Measurements from ENCODE around the gene MYRIP. TPM values are rescaled to one million over a fixed set of nuclear protein-coding genes. Genes with fewer than 3 reads are reported as not detected.

The MYRIP gene
- total RNA-seq, 1 experiment from 2014 or later = 0.44 TPM

DNA sequence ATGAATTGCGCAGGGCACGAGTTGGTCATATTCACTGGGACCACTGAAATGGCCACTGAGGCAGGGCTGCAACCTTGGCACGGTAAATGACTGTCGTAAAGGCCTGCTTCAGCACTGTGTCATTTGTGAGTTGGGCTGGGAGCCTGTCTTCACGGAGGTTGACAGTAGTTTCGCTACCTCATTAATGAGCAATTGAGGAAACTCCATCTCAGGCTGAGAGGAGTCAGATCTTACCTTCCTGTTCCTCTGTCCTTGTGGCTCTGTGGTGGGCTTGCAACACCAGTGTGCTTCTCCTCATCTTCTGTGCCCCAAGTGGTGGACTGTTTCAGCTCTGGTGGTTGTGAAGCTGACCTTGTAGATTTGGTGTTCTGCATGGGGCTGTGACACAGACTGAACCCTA lies 420.0 kb downstream of the MYRIP start:
- intact Hi-C loops (cut with micrococcal nuclease) = no loop called here
- ChIA-PET POLR2A (no interaction called here), RAD21 (ENCODE audit: low non-redundant PET in 1 of 2, low total read pairs in 2 of 2, uncharacterized antibody in 2 of 2, unreplicated experiment in 2 of 2) (no interaction called here)

More for the DNA sequence above, 420.0 kb downstream of the MYRIP start:
- Histone ChIP-seq H3K9me2 (ENCODE audit: insufficient read depth) (no peaks in the 10 kb centered on the region), H2AFZ (ENCODE audit: low read depth, low read length, poor library complexity, severe bottlenecking) (no peak overlapping the region), H3K36me3 (ENCODE audit: control insufficient read depth in 1 of 2, insufficient read depth in 2 of 2, low read length in 2 of 2) (no peaks in the 10 kb centered on the region), H3K9me3 (ENCODE audit: control insufficient read depth in 1 of 2, insufficient read depth in 1 of 2, low read depth in 1 of 2, low read length in 2 of 2) (no peaks in the 10 kb centered on the region), H3K9ac (ENCODE audit: low read length) (no peak overlapping the region), H3K4me1 (ENCODE audit: control insufficient read depth in 1 of 2, insufficient read depth in 2 of 2, low read length in 2 of 2) (no peaks in the 10 kb centered on the region), H3K79me2 (ENCODE audit: insufficient read depth, low read length) (no peaks in the 10 kb centered on the region), H3K27ac (ENCODE audit: low read depth, low read length) (no peak overlapping the region), H4K20me1 (ENCODE audit: insufficient read depth) (no peaks in the 10 kb centered on the region), H3K4me2 (ENCODE audit: low read length) (no peak overlapping the region), H3K4me3 (replicated peaks in 1 of 2; ENCODE audit: low read depth in 1 of 2, low read length in 2 of 2) (no peak overlapping the region), H3K27me3 (ENCODE audit: insufficient read depth, low read length) (peaks cover 14% of the 10 kb centered on the region; the same call in 1 of the 2 replicates)
- DNase-seq (ENCODE audit: low read depth, low spot score) = no peak
- no peak for ATAC-seq
- TF ChIP-seq POLR2AphosphoS5 (IDR thresholded peaks at IDR 0.05; ENCODE audit: low read depth, low read length) (no peak), EZH2 (IDR thresholded peaks at IDR 0.05) (no peak), ZFX (IDR thresholded peaks at IDR 0.05) (no peak), ZNF274 (IDR thresholded peaks at IDR 0.05; ENCODE audit: low read depth, low read length) (no peak), SRF (IDR thresholded peaks at IDR 0.05; ENCODE audit: low read depth) (no peak), SP1 (IDR thresholded peaks at IDR 0.05; ENCODE audit: low read depth) (no peak), YY1 (IDR thresholded peaks at IDR 0.05; ENCODE audit: extremely low read depth, insufficient replicate concordance, low read depth, low read length) (no peak), CTCF (IDR thresholded peaks at IDR 0.05 in 2 of 3, conservative IDR thresholded peaks at IDR 0.05 in 1 of 3; ENCODE audit: borderline replicate concordance in 1 of 3, insufficient read depth in 1 of 3, low read depth in 2 of 3, low read length in 2 of 3) (no peak), RAD21 (IDR thresholded peaks at IDR 0.05; ENCODE audit: low read depth) (no peak), CBX3 (IDR thresholded peaks at IDR 0.05; ENCODE audit: low read depth) (no peak), EGR1 (IDR thresholded peaks at IDR 0.05; ENCODE audit: low read depth) (no peak), ATF3 (IDR thresholded peaks at IDR 0.05) (no peak), JUND (IDR thresholded peaks at IDR 0.05) (no peak), ELF1 (IDR thresholded peaks at IDR 0.05; ENCODE audit: borderline replicate concordance, low read depth) (no peak), MAX (IDR thresholded peaks at IDR 0.05) (no peak), CEBPB (IDR thresholded peaks at IDR 0.05; ENCODE audit: low read depth) (no peak)
- TF ChIP-seq, protein P1, sequence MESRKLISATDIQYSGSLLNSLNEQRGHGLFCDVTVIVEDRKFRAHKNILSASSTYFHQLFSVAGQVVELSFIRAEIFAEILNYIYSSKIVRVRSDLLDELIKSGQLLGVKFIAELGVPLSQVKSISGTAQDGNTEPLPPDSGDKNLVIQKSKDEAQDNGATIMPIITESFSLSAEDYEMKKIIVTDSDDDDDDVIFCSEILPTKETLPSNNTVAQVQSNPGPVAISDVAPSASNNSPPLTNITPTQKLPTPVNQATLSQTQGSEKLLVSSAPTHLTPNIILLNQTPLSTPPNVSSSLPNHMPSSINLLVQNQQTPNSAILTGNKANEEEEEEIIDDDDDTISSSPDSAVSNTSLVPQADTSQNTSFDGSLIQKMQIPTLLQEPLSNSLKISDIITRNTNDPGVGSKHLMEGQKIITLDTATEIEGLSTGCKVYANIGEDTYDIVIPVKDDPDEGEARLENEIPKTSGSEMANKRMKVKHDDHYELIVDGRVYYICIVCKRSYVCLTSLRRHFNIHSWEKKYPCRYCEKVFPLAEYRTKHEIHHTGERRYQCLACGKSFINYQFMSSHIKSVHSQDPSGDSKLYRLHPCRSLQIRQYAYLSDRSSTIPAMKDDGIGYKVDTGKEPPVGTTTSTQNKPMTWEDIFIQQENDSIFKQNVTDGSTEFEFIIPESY (IDR thresholded peaks at IDR 0.05; ENCODE audit: extremely low read depth, insufficient replicate concordance, low read length) = no peak
- BruUV-seq (replicated peaks) = no TSS peak
- CTCF ChIA-PET = no interaction called here

All from HCT116 (cell line).